Stomach smooth muscle (tissue), 2 donors: ENCODE measurements around the gene UCN2.
"Not testable (repeated sequence)": the region's sequence is repeated elsewhere in the genome, so short reads cannot be mapped to it uniquely, and the experiment has no call there.

ENCODE experiments used
- H3K27ac ChIP-seq: one replicate; pipeline ENCODE4 v1.7.0; 2013; ENCODE audit warnings: mild to moderate bottlenecking, low read length, inconsistent platforms
- H3K27me3 ChIP-seq, 2 donors: one replicate each; pipeline ENCODE4 v1.7.0; 2013; ENCODE audit warnings: low read length in 2 of 2; ENCODE audit not compliant: insufficient read depth in 2 of 2, control insufficient read depth in 1 of 2
- H3K36me3 ChIP-seq, 2 donors: one replicate each; pipeline ENCODE4 v1.7.0; 2013; ENCODE audit warnings: low read length in 2 of 2; ENCODE audit not compliant: control insufficient read depth in 2 of 2, insufficient read depth in 2 of 2
- H3K4me1 ChIP-seq: one replicate; pipeline ENCODE4 v1.7.0; 2013; ENCODE audit warnings: low read length; ENCODE audit not compliant: control insufficient read depth, insufficient read depth
- H3K4me3 ChIP-seq, 2 donors: one replicate each; pipeline ENCODE4 v1.7.0; 2013; ENCODE audit warnings: low read length in 2 of 2
- H3K9ac ChIP-seq, 2 donors: one replicate each; pipeline ENCODE4 v1.7.0; 2013; ENCODE audit warnings: low read length in 2 of 2, mild to moderate bottlenecking in 1 of 2
- H3K9me3 ChIP-seq, 2 donors: one replicate each; pipeline ENCODE4 v1.7.0; 2013; ENCODE audit warnings: low read length in 2 of 2; ENCODE audit not compliant: control insufficient read depth in 2 of 2
- donor health status: healthy.
- donor health status: Pancreatic carcinoma.

The UCN2 gene

GRCh38 chr3:48535578-48535977 is 28.0 kb downstream of the UCN2 start:
- Histone ChIP-seq H3K27ac (no peak overlapping the region), H3K4me3 (no peak overlapping the region), H3K36me3 (peaks cover 16 to 23% of the 10 kb centered on the region in 2 donors), H3K27me3 (no peaks in the 10 kb centered on the region), H3K4me1 (no peaks in the 10 kb centered on the region), H3K9me3 (no peaks in the 10 kb centered on the region), H3K9ac (no peak overlapping the region)

- Histone ChIP-seq H3K9ac (no peak overlapping the region), H3K27ac (no peak overlapping the region), H3K27me3 (no peaks in the 10 kb centered on the region), H3K4me1 (no peaks in the 10 kb centered on the region), H3K9me3 (no peaks in the 10 kb centered on the region), H3K4me3 (no peak overlapping the region), H3K36me3 (peaks cover 16 to 17% of the 10 kb centered on the region in 2 donors)
These were observed 30.6 kb downstream of the UCN2 start for GRCh38 chr3:48532977-48533337.

- H3K27ac ChIP-seq: no peak overlapping the region
- H3K9ac ChIP-seq: no peak overlapping the region
- H3K36me3 ChIP-seq: peaks cover 16 to 17% of the 10 kb centered on the region in 2 donors
- H3K4me1 ChIP-seq: no peaks in the 10 kb centered on the region
- no peaks in the 10 kb centered on the region for H3K27me3 ChIP-seq
- no peaks in the 10 kb centered on the region for H3K9me3 ChIP-seq
- H3K4me3 ChIP-seq: no peak overlapping the region
These were observed 31.2 kb downstream of the UCN2 start for GRCh38 chr3:48532271-48532976.

- not testable (repeated sequence) for H3K36me3 ChIP-seq, H3K9me3 ChIP-seq, H3K27me3 ChIP-seq, H3K9ac ChIP-seq, H3K27ac ChIP-seq, H3K4me3 ChIP-seq, H3K4me1 ChIP-seq
These were observed 32.9 kb downstream of the UCN2 start for GRCh38 chr3:48530701-48531100.

- H3K4me3 ChIP-seq: no peak overlapping the region
- no peaks in the 10 kb centered on the region for H3K4me1 ChIP-seq
- H3K27ac ChIP-seq: no peak overlapping the region
- H3K36me3 ChIP-seq: peaks cover 0 to 2% of the 10 kb centered on the region in 2 donors
- H3K9ac ChIP-seq: no peak overlapping the region
- no peaks in the 10 kb centered on the region for H3K9me3 ChIP-seq
- H3K27me3 ChIP-seq: no peaks in the 10 kb centered on the region
These were observed 34.8 kb downstream of the UCN2 start for GRCh38 chr3:48528754-48529153.

GRCh38 chr3:48528048-48528447 is 35.5 kb downstream of the UCN2 start:
- no peaks in the 10 kb centered on the region for H3K27me3 ChIP-seq
- peaks cover 0 to 2% of the 10 kb centered on the region in 2 donors for H3K36me3 ChIP-seq
- no peak overlapping the region for H3K9ac ChIP-seq
- no peak overlapping the region for H3K27ac ChIP-seq
- no peaks in the 10 kb centered on the region for H3K9me3 ChIP-seq
- no peaks in the 10 kb centered on the region for H3K4me1 ChIP-seq
- no peak overlapping the region for H3K4me3 ChIP-seq

- Histone ChIP-seq H3K36me3 (peaks cover 0 to 2% of the 10 kb centered on the region in 2 donors), H3K9ac (no peak overlapping the region), H3K9me3 (no peaks in the 10 kb centered on the region), H3K4me1 (no peaks in the 10 kb centered on the region), H3K27me3 (no peaks in the 10 kb centered on the region), H3K27ac (no peak overlapping the region), H3K4me3 (no peak overlapping the region)
These were observed 38.6 kb downstream of the UCN2 start for GRCh38 chr3:48524970-48525369.

- no peaks in the 10 kb centered on the region for H3K27me3 ChIP-seq
- no peak overlapping the region for H3K4me3 ChIP-seq
- H3K9me3 ChIP-seq: no peaks in the 10 kb centered on the region
- H3K4me1 ChIP-seq: no peaks in the 10 kb centered on the region
- no peak overlapping the region for H3K9ac ChIP-seq
- H3K27ac ChIP-seq: no peak overlapping the region
- no peaks in the 10 kb centered on the region for H3K36me3 ChIP-seq
These were observed 41.9 kb downstream of the UCN2 start for GRCh38 chr3:48521635-48522034.

- Histone ChIP-seq H3K27ac (no peak overlapping the region), H3K9ac (no peak overlapping the region), H3K27me3 (no peaks in the 10 kb centered on the region), H3K9me3 (no peaks in the 10 kb centered on the region), H3K36me3 (no peaks in the 10 kb centered on the region), H3K4me1 (no peaks in the 10 kb centered on the region), H3K4me3 (no peak overlapping the region)
These were observed 44.3 kb downstream of the UCN2 start for GRCh38 chr3:48519277-48519643.

GRCh38 chr3:48518638-48519276 is 44.8 kb downstream of the UCN2 start:
- H3K36me3 ChIP-seq: no peaks in the 10 kb centered on the region
- no peak overlapping the region for H3K4me3 ChIP-seq
- H3K4me1 ChIP-seq: no peaks in the 10 kb centered on the region
- no peaks in the 10 kb centered on the region for H3K27me3 ChIP-seq
- no peak overlapping the region for H3K9ac ChIP-seq
- no peaks in the 10 kb centered on the region for H3K9me3 ChIP-seq
- H3K27ac ChIP-seq: no peak overlapping the region

GRCh38 chr3:48518069-48518468 is 45.5 kb downstream of the UCN2 start:
- no peaks in the 10 kb centered on the region for H3K36me3 ChIP-seq
- no peak overlapping the region for H3K9ac ChIP-seq
- H3K4me1 ChIP-seq: no peaks in the 10 kb centered on the region
- no peaks in the 10 kb centered on the region for H3K9me3 ChIP-seq
- H3K27me3 ChIP-seq: no peaks in the 10 kb centered on the region
- no peak overlapping the region for H3K4me3 ChIP-seq
- no peak overlapping the region for H3K27ac ChIP-seq
